Measurements from ENCODE around the gene SLC46A3.
"Not testable (repeated sequence)": the region's sequence is repeated elsewhere in the genome, so short reads cannot be mapped to it uniquely, and the experiment has no call there.

Gene SLC46A3

GRCh38 chr13:28734906-28735305 lies 16.1 kb upstream of the SLC46A3 start:
- in situ Hi-C loops (cut with HindIII; ENCODE audit: low sequenced_read_pairs) = no loop called here

- in situ Hi-C loops (cut with HindIII; ENCODE audit: low sequenced_read_pairs) = no loop called here
Observed at GRCh38 chr13:28730762-28731161, 12.0 kb upstream of the SLC46A3 start.

- in situ Hi-C loops (cut with HindIII; ENCODE audit: low sequenced_read_pairs) = no loop called here
Observed at GRCh38 chr13:28729541-28729940, 10.8 kb upstream of the SLC46A3 start.

- in situ Hi-C loops (cut with HindIII; ENCODE audit: low sequenced_read_pairs) = no loop called here
Observed at GRCh38 chr13:28728642-28729041, 9.9 kb upstream of the SLC46A3 start.

- in situ Hi-C loops (cut with HindIII; ENCODE audit: low sequenced_read_pairs) = no loop called here
Observed at GRCh38 chr13:28725046-28725610, 6.4 kb upstream of the SLC46A3 start.

- in situ Hi-C loops (cut with HindIII; ENCODE audit: low sequenced_read_pairs) = no loop called here
Observed at GRCh38 chr13:28723806-28724205, 5.0 kb upstream of the SLC46A3 start.

DNA sequence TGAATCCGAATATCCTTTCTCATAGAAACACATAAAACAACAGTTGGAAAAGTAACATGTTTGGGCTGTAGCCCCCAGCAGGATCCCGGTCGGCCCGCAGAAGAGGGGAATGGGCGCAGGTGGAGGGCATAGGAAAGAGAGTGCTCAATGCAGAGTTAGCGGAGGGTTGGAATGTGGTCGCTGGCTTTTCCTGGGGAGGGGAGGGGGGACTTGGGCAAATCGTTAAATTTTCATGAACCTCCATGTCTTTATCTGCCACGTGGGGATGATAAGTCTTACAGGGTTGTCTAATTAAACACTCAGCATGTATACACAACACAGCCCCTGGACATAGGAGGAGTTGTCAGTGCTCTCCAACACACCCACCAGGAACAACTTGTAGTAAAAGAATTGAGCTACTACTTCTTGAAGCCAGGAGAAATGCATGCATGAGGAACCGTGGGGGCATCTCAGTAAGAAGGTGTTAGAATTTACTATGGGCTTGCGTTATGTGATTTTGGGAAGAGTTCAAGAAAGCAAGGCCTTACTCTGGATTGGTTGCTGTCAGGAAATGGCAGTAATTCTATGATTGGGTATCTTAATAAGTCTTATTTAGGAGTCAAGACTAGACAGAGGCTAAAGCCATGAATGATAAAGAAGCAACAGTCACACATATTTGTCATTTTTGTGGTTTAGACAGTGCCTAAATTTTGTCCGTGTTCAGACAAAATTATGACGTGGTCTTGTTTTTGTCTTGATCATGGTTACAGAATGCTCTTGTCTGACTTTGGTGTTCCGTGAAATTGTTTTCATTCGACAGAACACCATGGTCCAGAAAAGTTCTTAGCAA lies 671 bp upstream of the SLC46A3 start:
- in situ Hi-C loops (cut with HindIII; ENCODE audit: low sequenced_read_pairs) = no loop called here

- in situ Hi-C loops (cut with HindIII; ENCODE audit: low sequenced_read_pairs) = no loop called here
Observed at GRCh38 chr13:28718196-28718542, 601 bp downstream of the SLC46A3 start.

- in situ Hi-C loops (cut with HindIII; ENCODE audit: low sequenced_read_pairs) = no loop called here
Observed at GRCh38 chr13:28717170-28717569, 1.6 kb downstream of the SLC46A3 start.

- in situ Hi-C loops (cut with HindIII; ENCODE audit: low sequenced_read_pairs) = no loop called here
Observed at GRCh38 chr13:28716511-28716910, 2.3 kb downstream of the SLC46A3 start.

DNA sequence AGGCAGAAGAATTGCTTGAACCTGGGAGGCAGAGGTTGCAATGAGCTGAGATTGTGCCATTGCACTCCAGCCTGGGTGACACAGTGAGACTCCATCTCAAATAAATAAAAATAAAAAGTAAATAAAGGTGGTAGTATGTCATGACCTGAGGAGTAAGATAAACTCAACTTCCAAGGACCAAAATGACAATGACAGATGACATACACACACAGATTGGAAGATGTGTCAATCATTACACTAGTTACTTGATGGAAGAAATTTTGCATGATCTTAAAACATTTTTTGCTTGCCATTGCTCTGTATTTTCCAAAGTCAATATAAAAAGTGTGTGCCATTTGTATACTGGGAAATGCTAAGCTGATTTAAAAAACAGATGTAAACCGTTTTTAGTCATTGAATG lies 4.1 kb downstream of the SLC46A3 start:
- in situ Hi-C loops (cut with HindIII; ENCODE audit: low sequenced_read_pairs) = no loop called here

GRCh38 chr13:28710161-28710560 lies 8.6 kb downstream of the SLC46A3 start:
- in situ Hi-C loops (cut with HindIII; ENCODE audit: low sequenced_read_pairs) = no loop called here

- in situ Hi-C loops (cut with HindIII; ENCODE audit: low sequenced_read_pairs) = no loop called here
Observed at GRCh38 chr13:28707629-28708427, 10.9 kb downstream of the SLC46A3 start.

GRCh38 chr13:28705461-28706083 lies 13.2 kb downstream of the SLC46A3 start:
- in situ Hi-C loops (cut with HindIII; ENCODE audit: low sequenced_read_pairs) = no loop called here

GRCh38 chr13:28704919-28705318 lies 13.9 kb downstream of the SLC46A3 start:
- in situ Hi-C loops (cut with HindIII; ENCODE audit: low sequenced_read_pairs) = no loop called here

GRCh38 chr13:28704282-28704681 lies 14.5 kb downstream of the SLC46A3 start:
- in situ Hi-C loops (cut with HindIII; ENCODE audit: low sequenced_read_pairs) = no loop called here

- in situ Hi-C loops (cut with HindIII; ENCODE audit: low sequenced_read_pairs) = no loop called here
Observed at GRCh38 chr13:28699246-28699645, 19.5 kb downstream of the SLC46A3 start.

- in situ Hi-C loops (cut with HindIII; ENCODE audit: low sequenced_read_pairs) = no loop called here
Observed at GRCh38 chr13:28697441-28697840, 21.3 kb downstream of the SLC46A3 start.

GRCh38 chr13:28693605-28694491 lies 24.9 kb downstream of the SLC46A3 start:
- in situ Hi-C loops (cut with HindIII; ENCODE audit: low sequenced_read_pairs) = not testable (repeated sequence)

- in situ Hi-C loops (cut with HindIII; ENCODE audit: low sequenced_read_pairs) = no loop called here
Observed at GRCh38 chr13:28685892-28686291, 32.9 kb downstream of the SLC46A3 start.
